Measurements from ENCODE around the gene TRPM2.

TRPM2 gene

GRCh38 chr21:44366586-44367211, 13.3 kb downstream of the TRPM2 start:
- Mint-ChIP-seq H3K27ac (no peak overlapping the region), H3K9me3 (peaks cover 23% of the 10 kb centered on the region), H3K36me3 (ENCODE audit: low read depth) (peaks cover 7% of the 10 kb centered on the region), H3K27me3 (ENCODE audit: low read depth, poor library complexity) (peaks cover 54% of the 10 kb centered on the region), H3K4me1 (peaks cover 6% of the 10 kb centered on the region), H3K4me3 (no peak overlapping the region)
- TF ChIP-seq CTCF (IDR thresholded peaks at IDR 0.05) = no peak
- DNase-seq = no peak

- Mint-ChIP-seq H3K9me3 (peaks cover 20% of the 10 kb centered on the region), H3K27ac (no peak overlapping the region), H3K36me3 (ENCODE audit: low read depth) (no peaks in the 10 kb centered on the region), H3K4me1 (peaks cover 6% of the 10 kb centered on the region), H3K27me3 (ENCODE audit: low read depth, poor library complexity) (peaks cover 63% of the 10 kb centered on the region), H3K4me3 (no peak overlapping the region)
- peak; percentile 38 for DNase-seq
- no peak for TF ChIP-seq CTCF (IDR thresholded peaks at IDR 0.05)
Observed at GRCh38 chr21:44368711-44369446, 15.5 kb downstream of the TRPM2 start.

- no peak overlapping the region for H3K27ac Mint-ChIP-seq
Observed at GRCh38 chr21:44370027-44370735, 16.8 kb downstream of the TRPM2 start.

GRCh38 chr21:44370786-44371410, 17.5 kb downstream of the TRPM2 start:
- peaks cover 77% of the 10 kb centered on the region for H3K27me3 Mint-ChIP-seq (ENCODE audit: low read depth, poor library complexity)
- H3K36me3 Mint-ChIP-seq (ENCODE audit: low read depth) = no peaks in the 10 kb centered on the region
- H3K9me3 Mint-ChIP-seq = peaks cover 32% of the 10 kb centered on the region
- no peak for TF ChIP-seq CTCF (IDR thresholded peaks at IDR 0.05)
- H3K4me3 Mint-ChIP-seq = no peak overlapping the region
- H3K27ac Mint-ChIP-seq = no peak overlapping the region
- peaks cover 6% of the 10 kb centered on the region for H3K4me1 Mint-ChIP-seq
- DNase-seq = no peak

More at GRCh38 chr21:44370027-44370735, 16.8 kb downstream of the TRPM2 start:
- TF ChIP-seq CTCF (IDR thresholded peaks at IDR 0.05) = no peak
- Mint-ChIP-seq H3K4me1 (peaks cover 6% of the 10 kb centered on the region), H3K4me3 (peak overlapping the region; percentile 32), H3K27me3 (ENCODE audit: low read depth, poor library complexity) (peaks cover 71% of the 10 kb centered on the region), H3K9me3 (peaks cover 24% of the 10 kb centered on the region), H3K36me3 (ENCODE audit: low read depth) (no peaks in the 10 kb centered on the region)
- DNase-seq = peak; percentile 83

GRCh38 chr21:44371596-44371995, 18.2 kb downstream of the TRPM2 start:
- peaks cover 77% of the 10 kb centered on the region for H3K27me3 Mint-ChIP-seq (ENCODE audit: low read depth, poor library complexity)
- H3K9me3 Mint-ChIP-seq = peaks cover 33% of the 10 kb centered on the region
- no peak overlapping the region for H3K27ac Mint-ChIP-seq
- H3K4me1 Mint-ChIP-seq = peaks cover 6% of the 10 kb centered on the region
- peak overlapping the region; percentile 46 for H3K4me3 Mint-ChIP-seq
- no peaks in the 10 kb centered on the region for H3K36me3 Mint-ChIP-seq (ENCODE audit: low read depth)
- no peak for TF ChIP-seq CTCF (IDR thresholded peaks at IDR 0.05)
- no peak for DNase-seq

All from nephron progenitor cell (in vitro differentiated cells).